EL (cell line): ENCODE measurements around the gene AEN.

Experiments used
- DNase-seq: peaks from one replicate; pipeline ENCODE4 v3.0.0-alpha.2; 2016

AEN gene

DNA sequence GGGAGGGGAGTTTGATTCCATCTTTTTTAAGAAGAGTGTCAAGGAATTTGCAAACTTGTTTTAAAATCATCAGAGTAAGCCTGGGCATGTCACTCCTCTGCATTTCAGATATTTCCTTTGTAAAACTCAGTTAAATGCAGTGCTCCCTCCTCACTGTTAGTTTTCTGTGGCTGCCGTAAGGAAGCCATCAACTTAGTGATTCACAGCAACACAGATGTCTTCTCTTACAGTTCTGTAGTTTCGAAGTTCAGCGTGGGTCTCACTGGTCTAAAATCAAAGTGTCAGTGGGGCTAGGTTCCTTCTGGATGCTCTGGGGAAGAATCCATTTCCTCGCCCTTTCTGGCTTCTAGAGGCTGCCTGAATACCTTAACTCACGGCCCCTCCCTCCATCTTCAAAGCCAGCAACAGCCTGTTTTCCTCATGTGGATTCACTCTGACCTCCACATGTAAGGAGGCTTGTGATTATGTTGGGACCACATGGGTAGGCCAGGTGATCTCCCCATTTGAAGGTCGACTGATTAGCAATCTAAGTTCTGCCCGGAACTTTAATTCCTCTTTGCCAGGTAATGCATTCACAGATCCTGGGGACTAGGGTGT is 30.1 kb downstream of the AEN start:
- no peak for DNase-seq

DNA sequence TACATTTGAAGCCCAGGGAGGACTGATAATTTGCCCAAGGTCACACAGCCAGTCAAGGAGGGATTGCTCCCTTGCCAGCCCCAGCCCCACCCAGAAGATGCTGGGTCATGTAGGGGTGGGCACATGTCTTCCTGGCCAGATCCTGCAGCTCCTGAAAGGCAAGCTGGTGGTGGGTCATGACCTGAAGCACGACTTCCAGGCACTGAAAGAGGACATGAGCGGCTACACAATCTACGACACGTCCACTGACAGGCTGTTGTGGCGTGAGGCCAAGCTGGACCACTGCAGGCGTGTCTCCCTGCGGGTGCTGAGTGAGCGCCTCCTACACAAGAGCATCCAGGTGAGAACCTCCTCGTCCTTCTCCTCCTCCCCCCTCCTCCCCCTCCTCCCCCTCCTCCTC is 30.8 kb downstream of the AEN start:
- no peak for DNase-seq

DNA sequence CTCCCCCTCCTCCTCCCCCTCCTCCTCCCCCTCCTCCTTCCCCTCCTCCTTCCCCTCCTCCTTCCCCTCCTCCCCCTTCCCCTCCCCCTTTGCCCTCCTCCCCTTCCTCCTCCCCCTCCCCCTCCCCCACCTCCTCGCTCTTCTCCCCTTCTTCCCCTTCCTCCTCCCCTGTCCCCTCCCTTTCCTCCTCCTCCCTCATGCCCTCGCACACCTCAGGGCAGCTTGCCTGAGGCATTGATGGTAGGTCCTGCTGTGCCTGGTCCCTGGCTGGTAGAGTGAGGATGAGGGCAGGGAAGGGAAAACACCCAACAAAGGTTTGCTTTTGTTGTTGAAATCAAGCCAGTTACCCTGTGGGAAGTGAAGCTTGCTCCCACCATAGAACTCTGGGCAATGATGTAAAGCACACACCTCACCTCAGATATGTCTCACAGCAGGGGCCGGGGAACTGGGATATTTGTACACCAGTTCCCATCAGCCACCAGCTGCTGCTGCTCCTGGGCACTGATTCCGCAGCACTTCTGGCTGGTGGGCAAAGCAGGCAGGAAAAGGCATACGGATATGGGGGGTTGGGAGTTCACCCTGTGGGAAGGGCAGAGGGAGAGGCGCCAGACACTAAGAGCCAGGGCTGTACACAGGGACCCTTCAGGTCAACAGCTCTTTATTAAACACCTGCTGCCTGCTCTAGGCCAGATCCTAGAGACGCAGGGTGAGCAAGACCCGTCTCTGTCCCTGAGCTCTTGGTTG is 31.5 kb downstream of the AEN start:
- DNase-seq: no peak

DNA sequence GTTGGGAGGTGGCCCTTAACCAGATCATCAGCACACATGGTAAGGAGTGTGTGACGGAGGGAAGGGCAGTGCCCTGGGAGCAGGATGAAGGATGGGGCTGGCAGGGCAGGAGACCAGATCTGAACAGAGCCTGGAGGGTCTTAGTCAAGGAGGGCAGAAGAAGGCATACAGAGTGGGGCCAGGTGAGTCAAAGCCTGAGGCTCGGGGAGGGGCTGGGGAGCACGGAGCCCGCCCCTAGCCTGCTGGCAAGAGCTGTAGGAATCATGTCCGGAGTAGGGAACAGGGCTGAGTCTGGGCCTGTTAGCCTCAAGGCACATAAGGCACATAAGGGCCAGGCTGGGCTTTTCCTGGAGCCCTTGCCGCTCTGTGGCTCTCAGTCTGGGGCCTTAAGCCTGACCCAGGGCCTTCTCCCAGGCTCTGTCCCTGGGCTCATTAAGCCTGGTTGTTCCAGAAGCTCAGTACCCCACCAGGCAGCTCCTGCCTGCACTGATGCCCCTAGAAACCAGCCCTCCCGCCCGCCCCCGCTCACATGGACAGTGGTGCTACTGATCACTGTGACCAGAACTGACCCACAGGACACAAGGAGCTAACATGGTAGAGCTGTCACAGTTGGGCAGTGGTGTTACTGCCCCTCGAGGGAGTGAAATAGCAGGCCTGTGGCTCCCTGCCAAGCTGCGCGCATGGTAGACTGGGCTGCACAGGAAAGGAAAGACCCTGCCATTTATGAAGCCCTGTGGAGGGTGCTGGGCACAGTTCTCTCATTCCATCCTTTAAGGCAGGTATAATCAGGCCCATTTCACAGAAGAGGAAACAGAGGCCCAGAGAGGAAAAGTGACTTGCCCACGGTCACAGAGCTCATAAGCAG is 32.3 kb downstream of the AEN start:
- DNase-seq: no peak

DNA sequence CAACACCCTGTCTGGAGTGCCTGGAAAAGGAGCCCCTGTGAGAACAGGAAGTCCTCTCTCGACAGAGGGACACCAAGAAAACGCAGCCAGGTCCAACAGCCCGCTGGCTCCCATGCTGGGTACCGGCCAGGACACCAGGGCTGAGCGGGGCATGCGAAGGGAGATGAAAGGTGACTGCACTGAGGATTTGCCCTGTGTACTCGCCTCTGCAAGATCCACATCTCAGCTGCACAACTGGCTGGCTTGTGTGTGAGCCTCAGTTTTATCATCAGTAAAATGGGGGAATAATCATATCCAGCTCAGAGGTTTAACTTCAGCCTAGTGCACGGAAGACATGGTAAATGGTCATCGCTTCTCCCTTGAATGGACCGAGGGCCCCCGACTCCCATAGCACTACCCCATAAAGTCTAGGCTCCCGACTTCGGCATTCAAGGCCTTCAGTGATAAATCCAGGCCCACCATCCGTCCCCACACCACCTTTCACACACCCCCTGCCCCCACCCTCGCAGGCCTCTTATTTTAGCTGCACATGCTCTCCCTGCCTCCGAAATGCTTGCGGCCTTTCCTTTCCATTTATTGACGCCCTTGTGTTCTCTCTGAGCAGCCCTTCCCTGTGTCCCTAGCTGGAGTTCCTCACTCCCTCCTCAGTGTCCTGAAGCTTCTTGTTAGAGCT is 33.4 kb downstream of the AEN start:
- no peak for DNase-seq

DNA sequence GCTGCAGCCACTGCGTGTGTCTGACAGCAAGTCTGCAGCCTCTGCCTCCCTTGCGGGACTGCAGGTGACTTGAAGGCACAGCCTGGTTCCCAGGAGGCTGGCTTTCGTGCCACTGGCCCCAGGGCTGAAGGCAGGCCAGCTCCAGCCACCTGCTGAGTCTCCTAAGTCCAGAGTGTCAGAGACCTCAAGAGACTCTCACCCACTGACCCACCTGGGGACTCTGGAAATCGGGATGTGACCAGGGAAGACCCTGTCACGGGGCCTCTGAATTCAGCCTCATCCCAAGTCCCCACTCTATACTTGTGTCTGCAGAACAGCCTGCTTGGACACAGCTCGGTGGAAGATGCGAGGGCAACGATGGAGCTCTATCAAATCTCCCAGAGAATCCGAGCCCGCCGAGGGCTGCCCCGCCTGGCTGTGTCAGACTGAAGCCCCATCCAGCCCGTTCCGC is 34.0 kb downstream of the AEN start:
- DNase-seq: no peak

DNA sequence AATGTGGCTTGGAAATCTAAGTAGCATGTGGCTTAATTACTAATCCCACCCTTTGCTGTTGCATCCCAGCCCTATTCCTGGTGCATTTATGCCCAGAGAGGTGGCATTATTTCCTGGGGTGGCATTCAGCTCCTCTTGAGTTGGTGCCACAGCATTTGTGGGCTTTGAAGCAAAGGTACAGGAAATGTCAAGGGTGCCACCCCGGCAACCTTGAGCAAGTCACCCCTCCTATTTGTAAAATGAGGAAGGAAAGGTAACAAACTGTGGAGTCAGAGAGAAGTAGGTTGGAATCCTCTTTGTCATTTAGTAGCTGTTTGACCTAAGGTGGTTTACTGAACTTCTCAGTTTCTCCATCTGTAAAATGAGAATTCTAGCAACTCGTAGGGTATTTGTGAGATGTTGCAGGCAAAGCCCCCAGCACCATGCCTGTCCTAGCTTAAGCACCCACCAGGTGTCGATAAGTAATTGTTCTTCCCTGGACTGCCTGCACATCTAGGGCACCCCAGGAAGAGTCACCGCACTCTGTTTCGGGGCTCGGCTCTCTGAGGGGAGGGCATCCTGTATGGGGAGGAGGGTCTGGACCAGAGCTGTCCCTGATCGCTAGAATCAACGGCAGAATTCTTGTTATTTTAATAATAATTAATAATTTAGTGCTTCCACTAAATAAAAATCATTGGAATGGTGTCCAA is 34.8 kb downstream of the AEN start:
- DNase-seq: no peak

DNA sequence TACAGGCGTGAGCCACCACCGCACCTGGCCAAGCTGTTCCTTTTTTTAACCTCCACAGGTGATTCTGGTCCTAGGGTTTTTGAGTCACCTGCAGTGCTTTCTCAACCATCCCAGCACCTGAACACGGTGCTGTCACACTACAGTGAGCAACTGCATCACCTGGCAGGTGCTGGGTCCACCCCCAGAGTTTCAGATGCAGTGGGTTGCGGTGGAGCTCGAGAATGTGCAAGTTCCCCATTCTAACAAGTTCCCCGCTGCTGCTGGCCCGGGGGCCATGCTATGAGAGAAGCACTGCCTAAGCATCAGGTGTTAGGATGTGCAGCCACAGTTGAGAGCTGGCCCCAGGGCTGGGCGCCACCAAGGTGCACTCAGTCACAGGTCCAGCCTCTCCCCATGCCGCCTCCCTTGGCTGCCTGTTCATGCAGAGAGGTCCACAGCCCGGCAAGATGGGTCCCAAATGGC is 35.7 kb downstream of the AEN start:
- no peak for DNase-seq

DNA sequence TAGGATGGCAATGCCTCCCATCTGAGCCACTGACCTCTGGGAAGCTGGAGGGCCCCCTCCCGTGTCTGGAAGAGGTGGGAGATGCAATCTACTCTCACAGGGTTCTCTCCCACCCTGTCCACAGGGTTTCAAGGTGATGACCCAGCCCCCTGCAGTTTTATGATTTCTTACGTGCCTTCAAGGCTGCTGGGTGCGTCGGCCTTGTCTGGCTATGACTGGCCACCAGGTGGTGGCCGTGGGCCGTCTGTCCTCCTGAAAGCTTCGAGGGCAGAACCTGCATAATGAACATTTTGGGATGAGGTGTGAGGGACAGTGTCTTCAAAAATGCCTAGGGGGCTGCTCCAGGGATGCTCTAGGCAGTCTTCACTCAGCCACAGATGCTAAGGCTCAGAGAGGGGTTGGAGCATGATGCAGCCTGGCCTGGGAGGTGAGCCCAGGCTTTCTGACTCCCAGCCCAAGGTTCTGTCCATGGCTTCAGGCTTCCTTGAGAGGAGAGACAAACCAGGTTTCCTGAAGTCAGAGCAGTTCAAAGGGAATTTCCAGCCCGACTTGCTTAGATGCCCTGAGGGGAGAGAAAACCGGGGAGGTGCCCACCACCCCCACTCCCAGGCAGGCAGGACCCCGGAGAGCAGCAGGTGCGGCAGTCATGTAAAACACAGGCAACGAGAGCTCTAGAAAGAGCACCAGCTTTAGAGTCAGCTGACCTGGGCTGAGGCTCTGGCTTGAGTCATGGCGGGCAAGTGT is 36.4 kb downstream of the AEN start:
- peak; percentile 44 for DNase-seq

DNA sequence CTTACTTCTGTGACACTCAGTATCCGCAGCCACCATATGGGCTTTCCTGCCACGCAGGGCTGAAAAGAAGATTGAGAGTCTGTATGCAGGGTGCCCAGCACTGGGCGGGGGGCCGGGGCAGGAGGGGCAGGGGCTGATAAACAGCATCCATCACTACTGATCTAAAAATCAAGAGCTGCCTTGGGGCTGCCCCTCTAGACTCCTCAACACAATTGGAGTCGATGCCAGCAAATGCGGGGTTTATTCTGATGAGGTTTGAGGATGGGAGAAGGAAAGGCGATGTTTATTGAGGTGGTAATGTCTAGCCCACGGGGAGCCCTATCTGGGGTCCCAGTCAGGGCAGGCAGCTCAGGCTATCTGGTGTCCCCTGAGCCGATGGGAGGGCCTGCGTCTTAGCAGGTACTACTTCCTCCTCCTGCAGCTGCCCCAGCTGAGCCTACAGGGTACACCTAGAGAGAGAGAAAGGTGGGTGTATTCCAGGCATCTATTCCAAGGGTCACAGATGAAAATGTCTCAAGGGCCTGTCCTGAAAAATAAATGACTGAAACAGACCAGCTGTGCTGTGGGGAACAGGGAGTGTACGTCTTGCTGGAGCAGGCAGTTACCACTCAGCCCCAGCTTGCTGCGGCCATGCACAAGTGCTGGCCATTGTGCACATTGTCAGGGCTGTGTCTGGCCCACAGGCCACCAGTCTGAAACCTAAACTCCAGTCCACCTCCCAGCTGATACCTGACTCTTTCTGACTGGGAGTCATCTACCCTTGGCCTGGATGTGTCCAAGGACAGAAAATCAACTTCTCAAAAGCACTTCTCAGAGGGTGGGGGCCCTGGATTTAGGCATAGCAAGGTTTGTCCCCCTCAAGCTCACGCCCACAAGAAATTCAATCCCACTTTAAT is 37.2 kb downstream of the AEN start:
- DNase-seq: no peak

DNA sequence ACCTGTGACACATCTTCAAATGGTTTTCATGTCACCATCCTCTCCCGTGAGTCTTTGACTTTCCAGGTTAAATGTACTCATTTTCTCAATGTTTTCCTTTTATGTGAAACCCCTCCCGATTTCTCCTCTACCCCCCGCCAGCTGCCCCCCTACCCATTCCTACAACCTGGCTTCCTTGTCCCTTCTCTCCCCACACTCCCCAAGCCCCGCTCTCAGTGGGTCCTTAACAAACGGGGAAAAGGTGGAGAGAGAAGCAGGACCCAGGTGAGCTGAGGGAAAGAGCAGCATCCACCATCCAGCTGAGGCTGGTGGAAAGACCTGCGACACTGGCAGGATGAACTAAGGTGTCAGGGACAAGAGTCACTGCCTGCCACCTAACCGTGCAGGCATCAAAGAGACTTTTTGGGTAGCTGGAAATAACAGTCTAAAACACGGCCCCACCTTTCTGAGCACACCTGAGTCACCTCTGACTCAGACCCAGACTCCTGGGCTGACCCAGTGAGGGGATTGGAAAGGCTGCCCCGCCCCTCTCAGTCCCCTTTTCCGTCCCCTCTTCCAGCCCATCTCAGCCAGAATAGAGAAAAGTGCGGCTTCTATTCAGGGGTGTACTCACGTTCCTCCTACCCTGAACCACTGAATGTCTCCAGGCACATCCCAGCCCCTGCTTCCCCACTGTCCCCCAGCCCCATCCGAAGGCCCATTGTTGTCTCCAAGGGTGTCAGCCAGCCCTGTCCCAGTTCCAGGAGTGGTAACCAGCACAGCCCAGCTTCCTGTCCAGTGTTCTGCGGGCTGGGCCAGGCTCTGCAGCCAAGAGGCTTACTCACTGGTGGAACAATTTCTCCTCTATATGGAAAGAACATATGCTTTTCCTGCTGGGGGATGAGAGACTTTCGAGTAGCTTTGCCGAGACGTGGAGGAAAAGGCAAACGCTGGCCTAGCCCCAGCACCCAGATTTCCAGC is 38.1 kb downstream of the AEN start:
- DNase-seq: peak; percentile 51

DNA sequence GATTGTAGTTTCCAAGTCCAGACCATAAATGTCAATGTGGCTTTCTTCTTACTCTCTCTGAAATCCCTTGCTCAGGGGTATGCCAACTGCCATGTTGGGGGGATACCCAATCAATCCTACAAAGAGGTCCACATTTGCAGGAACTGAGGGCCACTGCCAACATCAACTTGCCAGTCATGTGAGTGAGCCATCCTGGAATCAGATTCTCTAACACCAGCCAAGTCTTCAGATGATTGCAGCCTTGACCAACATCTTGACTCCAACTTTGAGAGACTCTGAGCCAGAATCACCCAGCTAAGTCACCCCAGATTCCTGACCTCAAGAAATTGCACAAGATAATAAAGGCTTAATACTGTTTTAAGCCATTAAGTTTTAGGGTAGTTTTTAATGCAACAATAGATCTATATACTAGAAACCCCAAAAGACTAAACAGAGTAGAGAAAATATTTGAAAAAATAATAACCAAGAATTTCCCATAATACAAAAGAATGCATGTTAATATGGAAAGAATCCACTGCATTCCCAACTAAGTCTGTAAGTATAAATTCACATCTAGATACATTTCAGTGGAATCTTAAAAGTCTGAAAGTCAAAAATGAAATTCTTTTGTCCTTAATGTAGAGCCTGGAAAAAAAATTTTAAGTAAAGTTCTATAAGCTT is 40.0 kb downstream of the AEN start:
- DNase-seq: peak; percentile 50

DNA sequence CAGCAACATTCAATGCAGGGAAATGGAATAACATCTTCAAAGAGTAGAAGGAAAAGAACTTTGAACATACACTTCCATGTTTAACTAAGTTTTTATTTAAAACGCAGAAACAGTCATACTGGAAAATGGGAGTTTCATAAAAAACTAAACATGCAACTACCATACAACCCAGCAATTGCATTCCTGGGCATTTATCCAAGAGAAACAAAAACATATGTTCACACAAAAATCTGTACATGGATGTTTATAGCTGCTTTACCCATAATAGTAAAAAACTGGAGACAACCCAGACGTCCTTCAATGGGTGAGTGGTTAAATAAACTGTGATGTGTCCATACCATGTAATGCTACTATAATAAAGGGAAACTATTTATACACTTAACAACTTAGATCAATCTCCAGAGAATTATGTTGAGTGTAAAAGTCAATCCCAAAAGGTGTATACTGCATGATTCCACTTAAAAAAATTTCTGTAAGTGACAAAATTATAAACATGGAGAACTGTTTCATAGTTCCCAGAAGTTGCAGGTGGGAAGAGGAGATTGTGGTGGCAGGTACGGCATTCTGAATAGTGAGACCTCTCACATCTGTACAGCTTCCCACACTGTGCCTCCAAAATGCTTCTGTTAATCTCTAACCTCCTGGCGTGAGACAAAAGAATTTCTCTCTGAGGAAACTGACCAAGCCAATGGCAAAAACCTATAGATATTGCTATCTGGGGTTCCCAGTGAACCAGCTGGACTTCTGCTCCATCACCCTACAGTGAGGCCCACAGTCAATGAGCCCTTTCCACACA is 40.8 kb downstream of the AEN start:
- DNase-seq: peak; percentile 47

DNA sequence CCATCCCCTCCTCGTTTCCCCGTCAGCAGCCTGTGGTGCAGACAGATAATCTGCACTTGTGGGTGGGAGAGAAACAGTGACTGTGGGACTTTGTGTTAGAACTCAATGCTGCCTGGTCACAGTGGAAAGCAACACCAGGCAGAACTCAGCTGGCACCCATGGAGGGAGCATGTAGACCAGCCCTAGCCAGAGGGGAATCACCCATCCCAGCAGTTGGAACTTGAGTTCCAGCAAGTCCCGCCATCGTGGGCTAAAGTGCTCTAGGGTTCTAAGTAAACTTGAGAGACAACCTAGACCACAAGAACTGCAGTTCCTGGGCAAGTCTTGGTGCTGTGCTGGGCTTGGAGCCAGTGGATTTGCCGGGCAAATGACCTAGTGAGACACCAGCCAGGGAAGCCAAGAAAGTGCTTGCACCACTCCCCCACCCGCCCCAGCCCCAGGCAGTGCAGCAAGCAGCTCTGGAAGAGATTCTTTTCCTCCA is 42.0 kb downstream of the AEN start:
- DNase-seq: peak; percentile 55

DNA sequence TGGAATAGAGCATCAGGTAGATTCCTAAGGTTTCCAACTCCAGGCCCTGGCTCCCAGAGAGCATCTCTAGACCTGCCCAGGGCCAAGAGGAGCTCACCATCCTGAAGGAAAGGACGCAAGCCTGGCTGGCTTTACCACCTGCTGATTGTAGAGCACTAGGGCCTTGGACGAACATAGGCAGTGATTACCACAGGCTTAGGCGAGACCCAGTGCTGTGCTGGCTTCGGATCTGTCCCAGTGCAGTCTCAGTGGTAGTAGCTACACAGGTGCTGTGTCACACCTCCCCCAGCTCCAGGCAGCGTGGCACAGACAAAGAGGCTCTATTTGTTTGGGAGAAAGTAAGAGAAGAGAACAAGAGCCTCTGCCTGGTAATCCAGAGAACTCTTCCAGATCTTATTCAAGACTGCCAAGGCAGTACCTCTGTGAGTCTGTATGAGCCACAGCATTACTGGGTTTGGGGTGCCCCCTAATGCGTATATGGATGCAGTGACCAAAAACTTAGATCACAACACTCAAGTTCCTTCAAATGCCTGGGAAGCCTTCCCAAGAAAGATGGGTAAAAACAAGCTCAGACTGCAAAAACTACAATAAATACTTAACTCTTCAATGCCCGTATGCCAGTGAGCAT is 43.1 kb downstream of the AEN start:
- peak; percentile 33 for DNase-seq

DNA sequence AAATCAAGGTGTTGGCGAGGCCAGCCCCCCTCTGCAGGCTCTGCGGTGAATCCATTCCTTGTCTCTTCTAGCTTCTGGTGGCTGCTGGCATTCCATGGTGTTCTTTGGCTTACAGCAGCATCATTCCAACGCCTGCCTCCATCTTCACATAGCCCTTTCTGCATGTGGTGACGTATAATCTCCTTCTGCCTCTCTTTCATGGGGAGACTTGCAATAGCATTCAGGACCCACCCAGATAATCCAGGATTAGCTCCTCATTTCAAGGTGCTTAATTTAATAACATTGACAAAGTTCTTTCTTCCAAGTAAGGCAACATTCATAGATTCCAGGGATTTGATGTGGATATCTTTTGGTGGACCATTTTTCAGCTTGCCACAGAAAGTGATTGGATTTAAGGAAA is 53.5 kb downstream of the AEN start:
- DNase-seq: no peak

DNA sequence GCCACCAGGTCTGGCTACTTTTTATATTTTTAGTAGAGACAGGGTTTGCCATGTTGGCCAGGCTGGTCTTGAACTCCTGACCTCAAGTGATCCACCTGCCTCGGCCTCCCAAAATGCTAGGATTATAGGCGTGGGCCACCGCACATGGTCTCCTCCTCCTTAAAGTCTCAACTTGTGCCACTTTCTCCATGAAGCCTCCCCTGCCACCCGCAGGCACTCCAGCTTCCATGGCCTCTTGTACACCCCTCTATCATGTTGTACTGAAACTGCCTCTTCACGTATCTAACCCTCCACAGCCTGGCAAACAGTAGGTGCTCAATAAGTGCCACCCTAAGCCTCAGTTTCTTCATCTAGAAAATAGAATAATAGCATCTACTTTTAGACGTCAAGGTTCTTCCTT is 57.6 kb downstream of the AEN start:
- no peak for DNase-seq
